CD14-positive monocyte (primary cell): ENCODE data around the gene HSD3B7. TPM values are rescaled to one million over a fixed set of nuclear protein-coding genes. Genes with fewer than 3 reads are reported as not detected.

Source experiments
- DNase-seq, 3 donors: peaks; one replicate each; pipeline ENCODE4 v3.0.0-alpha.2; 2011 to 2022
- H2AFZ ChIP-seq: 2 replicates; pipeline ENCODE4 v1.6.0; 2012; ENCODE audit warnings: mild to moderate bottlenecking, low read depth, low read length, inconsistent platforms; ENCODE audit not compliant: insufficient read depth, poor library complexity, severe bottlenecking
- H3K27ac ChIP-seq, 2 donors: 1 replicate in 1 of 2; 2 replicates in 1 of 2; pipeline ENCODE4 v1.5.1; 2012 to 2013; ENCODE audit warnings: low read length in 2 of 2, control low read depth in 1 of 2, inconsistent platforms in 1 of 2, low read depth in 1 of 2, mild to moderate bottlenecking in 1 of 2
- H3K27me3 ChIP-seq, 2 donors: one replicate each; pipeline versions ENCODE4 v1.6.0 to v1.6.1; 2011 to 2013; ENCODE audit warnings: low read length in 2 of 2; ENCODE audit not compliant: control insufficient read depth in 2 of 2, insufficient read depth in 2 of 2
- H3K36me3 ChIP-seq, 2 donors: replicated peaks in 1 of 2; 1 replicate in 1 of 2; 2 replicates in 1 of 2; pipeline versions ENCODE4 v1.5.1 to v1.6.1; 2012 to 2013; ENCODE audit warnings: low read length in 2 of 2, control low read depth in 1 of 2, inconsistent platforms in 1 of 2, mild to moderate bottlenecking in 1 of 2; ENCODE audit not compliant: insufficient read depth in 2 of 2, control insufficient read depth in 1 of 2
- H3K4me1 ChIP-seq, 2 donors: 1 replicate in 1 of 2; 2 replicates in 1 of 2; pipeline versions ENCODE4 v1.5.1 to v1.6.1; 2012 to 2013; ENCODE audit warnings: low read length in 2 of 2, control low read depth in 1 of 2, inconsistent platforms in 1 of 2, mild to moderate bottlenecking in 1 of 2, moderate library complexity in 1 of 2; ENCODE audit not compliant: insufficient read depth in 2 of 2, control insufficient read depth in 1 of 2
- H3K4me2 ChIP-seq: replicated peaks from 2 replicates; pipeline ENCODE3; 2012; ENCODE audit warnings: low read length, moderate library complexity, mild to moderate bottlenecking; ENCODE audit not compliant: poor library complexity, severe bottlenecking; ENCODE audit errors: extremely low read depth
- H3K4me3 ChIP-seq, 3 experiments: fragments of 200-600 bp in 1 of 3; sonication (generic) in 1 of 3; replicated peaks in 1 of 3; 1 replicate in 2 of 3; 2 replicates in 1 of 3; pipeline ENCODE4 v1.5.1; 2011 to 2013; ENCODE audit warnings: low read length in 3 of 3, mild to moderate bottlenecking in 3 of 3, control low read depth in 2 of 3, low read depth in 2 of 3, inconsistent platforms in 1 of 3, moderate library complexity in 1 of 3
- H3K79me2 ChIP-seq: 2 replicates; pipeline ENCODE4 v1.6.0; 2012; ENCODE audit warnings: mild to moderate bottlenecking, control low read depth, inconsistent platforms, low read length, moderate library complexity; ENCODE audit not compliant: insufficient read depth
- H3K9ac ChIP-seq: 2 replicates; pipeline ENCODE4 v1.6.0; 2017; ENCODE audit warnings: low read length, mild to moderate bottlenecking; ENCODE audit not compliant: insufficient read depth, poor library complexity, severe bottlenecking
- H3K9me3 ChIP-seq, 2 donors: replicated peaks in 1 of 2; 1 replicate in 1 of 2; 2 replicates in 1 of 2; pipeline versions ENCODE4 v1.5.1 to v1.6.1; 2012 to 2013; ENCODE audit warnings: low read length in 2 of 2, control low read depth in 1 of 2; ENCODE audit not compliant: control insufficient read depth in 1 of 2, insufficient read depth in 1 of 2
- H4K20me1 ChIP-seq: 2 replicates; pipeline ENCODE4 v1.6.0; 2012; ENCODE audit warnings: mild to moderate bottlenecking, low read length, control low read depth, moderate library complexity; ENCODE audit not compliant: insufficient read depth
- H3K27ac Mint-ChIP-seq, 7 donors: one replicate each; pipeline ENCODE4 v1.8.0; 2020; ENCODE audit warnings: mild to moderate bottlenecking in 7 of 7, mixed read lengths in 7 of 7, moderate library complexity in 6 of 7, inconsistent platforms in 2 of 7
- H3K27me3 Mint-ChIP-seq, 3 donors: one replicate each; pipeline ENCODE4 v1.8.0; 2021 to 2022; ENCODE audit warnings: low read depth in 3 of 3, mild to moderate bottlenecking in 3 of 3, mixed read lengths in 3 of 3, moderate library complexity in 3 of 3, inconsistent platforms in 1 of 3
- H3K36me3 Mint-ChIP-seq, 2 donors: one replicate each; pipeline ENCODE4 v1.8.0; 2020; ENCODE audit warnings: mixed read lengths in 2 of 2, inconsistent platforms in 1 of 2, mild to moderate bottlenecking in 1 of 2
- H3K4me1 Mint-ChIP-seq: one replicate; pipeline ENCODE4 v1.8.0; 2020; ENCODE audit warnings: mild to moderate bottlenecking, mixed read lengths
- H3K4me3 Mint-ChIP-seq, 2 donors: one replicate each; pipeline ENCODE4 v1.8.0; 2020; ENCODE audit warnings: mild to moderate bottlenecking in 2 of 2, mixed read lengths in 2 of 2, moderate library complexity in 1 of 2
- H3K9me3 Mint-ChIP-seq, 7 donors: one replicate each; pipeline ENCODE4 v1.8.0; 2020 to 2022; ENCODE audit warnings: mixed read lengths in 7 of 7, mild to moderate bottlenecking in 6 of 7, moderate library complexity in 6 of 7, inconsistent platforms in 2 of 7
- WGBS: methylation state at CpG from one replicate; pipeline ENCODE4 v1.1.5; 2013; ENCODE audit warnings: missing lambda C conversion rate; ENCODE audit not compliant: insufficient coverage; 5-methylcytosine and 5-hydroxymethylcytosine counted together
- intact Hi-C, 2 donors: fragments of 100-400 bp; cut with micrococcal nuclease; formaldehyde crosslinking; loops; one replicate each; pipeline versions ENCODE4 v1.15.0 to v1.15.1; 2023
- polyA plus RNA-seq, 3 donors: library from polyadenylated mRNA; depleted of rRNA in 1 of 3; unstranded in 2 of 3; stranded (reverse) in 1 of 3; fragments of 300-500 nt in 2 of 3; fragments of >200 nt in 1 of 3; fragmentation: Illumina TruSeq in 2 of 3; gene quantifications; 1 replicate in 2 of 3; 2 replicates in 1 of 3; pipeline ENCODE4 v1.2.3, GENCODE V29; 2012 to 2021
- TF ChIP-seq, protein P1 (sequence below): fragments of 200-600 bp; IDR thresholded peaks from one replicate; pipeline ENCODE4 v1.8.0; 2022; ENCODE audit warnings: antibody characterized with exemption, mild to moderate bottlenecking

HSD3B7 gene
- polyA plus RNA-seq, 3 donors = 0.89 to 4.3 (median 2.7) TPM

DNA sequence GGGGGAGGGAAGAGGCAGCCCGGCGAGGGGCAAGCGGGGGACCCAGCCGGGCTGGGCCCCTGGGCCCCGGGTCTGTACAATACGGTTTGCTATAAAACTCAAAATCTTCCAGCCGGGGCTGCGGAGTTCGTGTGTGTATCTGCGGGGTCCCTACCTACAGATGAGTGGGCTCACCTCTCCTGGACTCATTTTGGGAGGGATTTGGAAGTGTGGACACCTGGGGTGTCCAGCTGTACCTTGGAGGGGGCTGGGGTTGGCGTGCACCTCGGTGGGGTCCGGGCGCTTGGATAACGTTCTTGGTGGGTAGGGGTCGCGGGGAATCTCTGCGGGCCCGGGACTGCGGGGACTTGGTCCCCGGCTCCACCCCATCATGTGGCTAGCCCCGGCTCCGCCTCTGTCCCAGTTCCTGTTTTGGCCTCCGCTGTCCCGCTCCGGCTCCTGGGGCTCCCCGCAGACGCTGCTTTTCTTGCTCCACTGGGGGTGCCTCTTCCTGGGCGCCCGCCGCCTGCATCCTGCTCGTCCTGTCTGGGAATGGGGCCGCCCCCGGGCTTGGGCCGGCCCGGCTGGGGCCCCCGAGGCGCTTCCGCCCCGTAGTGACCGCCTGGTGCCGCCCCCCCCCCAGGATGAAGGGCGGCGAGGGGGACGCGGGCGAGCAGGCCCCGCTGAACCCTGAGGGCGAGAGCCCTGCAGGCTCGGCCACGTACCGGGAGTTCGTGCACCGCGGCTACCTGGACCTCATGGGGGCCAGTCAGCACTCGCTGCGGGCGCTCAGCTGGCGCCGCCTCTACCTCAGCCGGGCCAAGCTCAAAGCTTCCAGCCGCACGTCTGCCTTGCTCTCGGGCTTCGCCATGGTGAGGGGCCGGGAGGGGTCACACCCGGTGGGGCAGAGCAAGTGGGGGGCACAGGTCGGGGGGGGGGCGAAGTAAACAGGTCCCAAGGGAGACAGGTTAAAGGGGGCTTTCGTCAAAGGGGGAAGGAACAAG is 36.0 kb upstream of the HSD3B7 start, which contains the start of gene ORAI3:
Gene ORAI3 (plus strand): TSS at position 402 of the 983 bp plus-strand sequence. CDS start 222 bp downstream, at position 624.
- peaks cover 22% of the 10 kb centered on the region for H3K4me1 Mint-ChIP-seq
- H3K36me3 Mint-ChIP-seq = peaks cover 12 to 45% of the 10 kb centered on the region in 2 donors
- H2AFZ ChIP-seq = peak within 1 kb of the TSS; percentile 91
- intact Hi-C loops = no loop called here
- H3K27ac ChIP-seq = peak within 1 kb of the TSS; percentile 38 to 80
- peaks cover 20 to 39% of the 10 kb centered on the region in 2 donors for H3K36me3 ChIP-seq
- H3K79me2 ChIP-seq = peaks cover 44% of the 10 kb centered on the region
- H3K27ac Mint-ChIP-seq = peak within 1 kb of the TSS; percentile 86 to 95 (median 93)
- peaks cover 25 to 28% of the 10 kb centered on the region in 2 donors for H3K4me1 ChIP-seq
- no peaks in the 10 kb centered on the region for H3K27me3 ChIP-seq
- H3K9me3 Mint-ChIP-seq = peaks cover 0 to 1% (median 0%) of the 10 kb centered on the region in 7 donors
- peak within 1 kb of the TSS; percentile 59 to 99 (median 85) for H3K4me3 ChIP-seq
- H3K4me2 ChIP-seq = peak within 1 kb of the TSS; percentile 99
- peak within 1 kb of the TSS; percentile 91 for H3K9ac ChIP-seq
- peak within 1 kb of the TSS; percentile 90 to 97 for H3K4me3 Mint-ChIP-seq
- DNase-seq = peak; percentile 69 to 85 (median 79)
- no peaks in the 10 kb centered on the region for H3K9me3 ChIP-seq
- WGBS = under 1% methylated on average over 66 of the region's 70 CpGs
- H4K20me1 ChIP-seq = peaks cover 45% of the 10 kb centered on the region
- TF ChIP-seq, protein P1, sequence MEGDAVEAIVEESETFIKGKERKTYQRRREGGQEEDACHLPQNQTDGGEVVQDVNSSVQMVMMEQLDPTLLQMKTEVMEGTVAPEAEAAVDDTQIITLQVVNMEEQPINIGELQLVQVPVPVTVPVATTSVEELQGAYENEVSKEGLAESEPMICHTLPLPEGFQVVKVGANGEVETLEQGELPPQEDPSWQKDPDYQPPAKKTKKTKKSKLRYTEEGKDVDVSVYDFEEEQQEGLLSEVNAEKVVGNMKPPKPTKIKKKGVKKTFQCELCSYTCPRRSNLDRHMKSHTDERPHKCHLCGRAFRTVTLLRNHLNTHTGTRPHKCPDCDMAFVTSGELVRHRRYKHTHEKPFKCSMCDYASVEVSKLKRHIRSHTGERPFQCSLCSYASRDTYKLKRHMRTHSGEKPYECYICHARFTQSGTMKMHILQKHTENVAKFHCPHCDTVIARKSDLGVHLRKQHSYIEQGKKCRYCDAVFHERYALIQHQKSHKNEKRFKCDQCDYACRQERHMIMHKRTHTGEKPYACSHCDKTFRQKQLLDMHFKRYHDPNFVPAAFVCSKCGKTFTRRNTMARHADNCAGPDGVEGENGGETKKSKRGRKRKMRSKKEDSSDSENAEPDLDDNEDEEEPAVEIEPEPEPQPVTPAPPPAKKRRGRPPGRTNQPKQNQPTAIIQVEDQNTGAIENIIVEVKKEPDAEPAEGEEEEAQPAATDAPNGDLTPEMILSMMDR = no peak
- peaks cover 0 to 4% (median 0%) of the 10 kb centered on the region in 3 donors for H3K27me3 Mint-ChIP-seq
